Activated CD4-positive, alpha-beta T cell treated with anti-CD3 and anti-CD28 coated beads, Interleukin-2, amount 10 ng/mL, durations not matched to agents 24 days and 14 days (primary cell): ENCODE results near the gene YLPM1. TPM values are rescaled to one million over a fixed set of nuclear protein-coding genes. Genes with fewer than 3 reads are reported as not detected.

ENCODE experiments used
- DNase-seq: peaks from one replicate; pipeline ENCODE4 v3.0.0; 2022
- H3K27ac Mint-ChIP-seq: one replicate; pipeline ENCODE4 v1.8.0; 2022; ENCODE audit warnings: mild to moderate bottlenecking, mixed read lengths
- H3K27me3 Mint-ChIP-seq: one replicate; pipeline ENCODE4 v1.8.0; 2022; ENCODE audit warnings: mixed read lengths
- H3K36me3 Mint-ChIP-seq: one replicate; pipeline ENCODE4 v1.8.0; 2022; ENCODE audit warnings: low read depth, mild to moderate bottlenecking, mixed read lengths
- H3K4me1 Mint-ChIP-seq: one replicate; pipeline ENCODE4 v1.8.0; 2021; ENCODE audit warnings: mixed read lengths
- H3K4me3 Mint-ChIP-seq: one replicate; pipeline ENCODE4 v1.8.0; 2022; ENCODE audit warnings: mild to moderate bottlenecking, moderate library complexity, mixed read lengths
- H3K9me3 Mint-ChIP-seq: one replicate; pipeline ENCODE4 v1.8.0; 2021; ENCODE audit warnings: mixed read lengths
- intact Hi-C: fragments of 100-400 bp; cut with micrococcal nuclease; formaldehyde crosslinking; loops from one replicate; pipeline ENCODE4 v1.15.1; 2023
- total RNA-seq: library from RNA; stranded (reverse); gene quantifications from 2 replicates; pipeline ENCODE4 v1.2.3, GENCODE V29; 2022

YLPM1 gene
- total RNA-seq, 1 donor from 2014 or later = 66.7 TPM

GRCh38 chr14:74879427-74880182, 116.5 kb downstream of the YLPM1 start:
- H3K27ac Mint-ChIP-seq = peak overlapping the region; percentile 31
- H3K9me3 Mint-ChIP-seq = no peaks in the 10 kb centered on the region
- DNase-seq = no peak
- no peaks in the 10 kb centered on the region for H3K27me3 Mint-ChIP-seq
- H3K4me3 Mint-ChIP-seq = peak overlapping the region; percentile 31
- H3K4me1 Mint-ChIP-seq = peaks cover 42% of the 10 kb centered on the region
- peaks cover 17% of the 10 kb centered on the region for H3K36me3 Mint-ChIP-seq
- intact Hi-C loops = loop anchor here (2.0 to 5.0 kb wide), 2 partner anchors 19 to 167 kb away; partner anchors contain the start of genes AREL1 and FCF1

DNA sequence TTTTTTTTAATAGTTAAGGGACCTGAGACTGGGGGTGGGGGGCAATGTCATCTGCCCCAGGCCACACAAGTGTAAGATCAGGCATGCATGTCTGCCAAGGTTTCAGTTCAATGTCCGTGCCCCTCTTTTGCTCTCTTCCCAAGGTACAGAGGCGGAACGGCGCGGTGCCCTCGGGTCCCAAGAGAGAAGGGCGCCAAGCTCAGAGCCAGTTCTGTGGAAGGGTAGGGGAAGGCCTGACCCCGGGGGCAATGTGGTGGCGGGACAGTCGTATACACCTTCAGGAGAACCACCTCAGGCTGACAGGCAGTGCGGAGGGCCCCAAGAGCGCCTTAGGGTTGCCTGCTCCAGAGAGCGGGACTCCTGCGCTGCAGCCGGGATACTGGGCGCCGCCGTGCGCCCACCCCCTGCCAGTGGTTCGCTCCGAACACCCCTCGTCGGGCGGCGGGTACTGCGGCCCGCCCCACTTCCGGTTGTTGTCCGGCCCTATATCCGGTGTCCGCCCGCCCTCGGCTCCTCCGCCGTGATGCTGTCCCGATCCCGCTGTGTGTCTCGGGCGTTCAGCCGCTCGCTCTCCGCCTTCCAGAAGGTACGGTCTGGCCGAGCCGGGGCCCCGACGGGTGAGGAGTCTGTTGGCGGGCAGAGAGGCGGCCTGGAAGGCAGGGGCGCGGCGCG, 118.5 kb downstream of the YLPM1 start, which contains the start of gene DLST:
TSS of gene DLST (plus strand) at position 486 of the 672 bp plus-strand sequence. CDS start at position 524, 38 bp downstream.
- Mint-ChIP-seq H3K36me3 (peaks cover 34% of the 10 kb centered on the region), H3K4me1 (peaks cover 45% of the 10 kb centered on the region), H3K9me3 (no peaks in the 10 kb centered on the region), H3K4me3 (peak within 1 kb of the TSS; percentile 99), H3K27ac (peak within 1 kb of the TSS; percentile 93), H3K27me3 (no peaks in the 10 kb centered on the region)
- intact Hi-C loops = loop anchor here (2.0 to 5.0 kb wide), 2 partner anchors 21 to 169 kb away; partner anchors contain the start of genes AREL1 and FCF1
- DNase-seq = peak; percentile 97

GRCh38 chr14:74882103-74882920, 119.2 kb downstream of the YLPM1 start:
- Mint-ChIP-seq H3K36me3 (peaks cover 34% of the 10 kb centered on the region), H3K27ac (peak overlapping the region; percentile 93), H3K27me3 (no peaks in the 10 kb centered on the region), H3K4me1 (peaks cover 44% of the 10 kb centered on the region), H3K9me3 (no peaks in the 10 kb centered on the region), H3K4me3 (peak overlapping the region; percentile 99)
- intact Hi-C loops = loop anchor here (5.0 kb wide), 1 partner anchor 170 kb away; the partner anchor contains the start of genes AREL1 and FCF1
- peak; percentile 87 for DNase-seq

Other genes starting within 250 kb of the YLPM1 start
- gene LTBP2, start 151.1 kb upstream of the YLPM1 start, total RNA-seq = 0.05 TPM in 1 of 2 replicates, not detected in the other
- 43.5 and 45.5 TPM in 2 replicates for gene AREL1, start 50.2 kb upstream of the YLPM1 start, total RNA-seq
- gene FCF1, start 50.2 kb upstream of the YLPM1 start, total RNA-seq = 64.5 and 68.6 TPM in 2 replicates
- gene PROX2, start 112.8 kb downstream of the YLPM1 start, total RNA-seq = not detected in 2 replicates
- 110 and 111 TPM in 2 replicates for gene DLST, start 118.6 kb downstream of the YLPM1 start, total RNA-seq
- gene RPS6KL1, start 159.9 kb downstream of the YLPM1 start, total RNA-seq = 7.0 and 9.6 TPM in 2 replicates
- gene PGF, start 192.3 kb downstream of the YLPM1 start, total RNA-seq = 0.23 and 0.24 TPM in 2 replicates
- gene EIF2B2, start 239.6 kb downstream of the YLPM1 start, total RNA-seq = 51.6 and 53.3 TPM in 2 replicates